ENCODE results near the gene CCDC30. TPM values are rescaled to one million over a fixed set of nuclear protein-coding genes. Genes with fewer than 3 reads are reported as not detected.
"Not testable (repeated sequence)": the region's sequence is repeated elsewhere in the genome, so short reads cannot be mapped to it uniquely, and the experiment has no call there.

The CCDC30 gene
- total RNA-seq, 1 donor from 2014 or later, result 1.2 TPM

DNA sequence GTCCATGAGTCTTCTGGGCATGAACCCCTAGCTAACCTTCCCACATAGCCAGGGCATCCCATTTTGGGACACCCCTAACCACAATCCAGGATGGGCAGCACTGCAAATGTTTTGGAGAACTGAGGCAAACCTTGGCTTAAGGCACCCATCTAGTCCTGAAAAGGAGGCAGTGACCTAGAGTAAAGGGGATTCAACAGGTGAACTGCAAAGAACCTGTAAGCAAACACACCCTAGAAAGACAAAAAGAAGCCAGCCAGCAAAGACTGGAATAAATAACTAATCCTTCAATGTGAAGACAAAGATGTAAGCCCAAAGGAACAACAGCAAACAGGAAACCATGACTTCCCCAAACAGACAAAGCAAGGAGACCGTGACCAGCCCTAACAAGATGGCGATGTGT is 138.4 kb downstream of the CCDC30 start:
- no peak for DNase-seq
- intact Hi-C loops (cut with micrococcal nuclease), result no loop called here
- ATAC-seq, result no peak

DNA sequence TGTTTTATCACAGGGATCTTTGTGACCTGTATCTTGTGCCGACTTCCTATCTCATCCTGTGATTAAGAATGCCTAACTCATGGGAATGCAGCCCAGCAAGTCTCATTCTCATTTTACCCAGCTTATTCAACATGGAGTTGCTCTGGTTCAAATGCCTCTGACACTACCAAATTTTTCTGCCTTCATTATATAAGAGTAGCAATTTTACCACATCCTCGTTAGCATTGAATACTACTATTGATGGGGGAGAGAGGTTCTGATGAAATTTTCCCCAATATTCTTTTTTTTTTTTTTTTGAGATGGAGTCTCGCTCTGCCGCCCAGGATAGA is 150.7 kb downstream of the CCDC30 start:
- no peak for DNase-seq
- intact Hi-C loops (cut with micrococcal nuclease), result no loop called here
- no peak for ATAC-seq

DNA sequence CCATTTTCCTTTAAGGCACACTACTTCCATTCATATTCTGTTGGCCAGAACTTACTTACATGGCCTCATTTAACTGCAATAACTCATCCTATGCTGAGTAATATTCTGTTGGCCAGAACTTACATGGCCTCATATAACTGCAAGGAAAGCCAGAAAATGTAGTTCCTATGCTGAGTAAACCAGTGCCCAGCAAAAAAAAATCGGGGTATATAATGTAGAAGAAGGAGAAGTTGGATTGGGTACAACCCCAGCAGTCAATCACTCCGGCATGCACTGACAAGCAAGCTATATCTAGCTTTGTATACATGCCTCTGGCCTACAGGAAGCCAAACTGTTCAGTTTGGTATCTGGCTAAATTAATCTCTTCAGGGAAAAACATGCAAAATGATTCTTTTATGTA is 155.8 kb downstream of the CCDC30 start:
- DNase-seq (no peak), ATAC-seq (no peak)
- intact Hi-C loops (cut with micrococcal nuclease), result no loop called here

DNA sequence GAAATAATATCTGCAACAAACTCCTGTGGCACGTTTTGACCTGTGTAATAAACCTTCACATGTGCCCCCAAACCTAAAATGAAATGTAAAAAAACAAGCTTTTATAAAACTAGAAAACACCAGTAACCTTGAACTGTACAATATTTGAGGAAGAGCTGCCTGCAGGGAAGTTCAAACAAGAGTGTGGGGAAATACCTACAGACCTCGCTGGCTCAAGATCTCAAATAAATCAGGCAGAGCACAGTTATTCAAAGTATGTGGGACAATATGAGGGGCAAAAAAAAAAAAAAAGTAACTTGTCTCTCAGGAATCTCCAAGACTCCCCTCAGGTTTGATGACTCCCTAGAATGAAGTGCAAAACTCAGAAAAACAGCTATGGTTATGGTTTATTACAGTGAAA is 157.2 kb downstream of the CCDC30 start:
- DNase-seq (no peak), ATAC-seq (no peak)
- intact Hi-C loops (cut with micrococcal nuclease), result no loop called here

DNA sequence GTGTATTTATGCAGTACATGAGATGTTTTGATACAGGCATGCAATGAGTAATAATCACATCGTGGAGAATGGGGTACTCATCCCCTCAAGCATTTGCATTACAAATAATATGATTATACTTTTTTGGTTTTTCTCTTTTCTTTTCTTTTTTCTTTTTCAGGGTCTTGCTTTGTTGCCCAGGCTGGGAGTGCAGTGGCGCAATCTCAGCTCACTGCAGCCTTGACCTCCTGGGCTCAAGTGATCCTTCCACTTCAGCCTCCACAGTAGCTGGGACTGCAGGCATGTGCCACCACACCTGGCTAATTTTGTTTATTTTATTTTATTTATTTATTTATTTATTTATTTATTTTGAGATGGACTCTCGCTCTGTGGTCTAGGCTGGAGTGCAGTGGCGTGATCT is 158.1 kb downstream of the CCDC30 start:
- DNase-seq; intact Hi-C loops (cut with micrococcal nuclease); ATAC-seq: not testable (repeated sequence)

DNA sequence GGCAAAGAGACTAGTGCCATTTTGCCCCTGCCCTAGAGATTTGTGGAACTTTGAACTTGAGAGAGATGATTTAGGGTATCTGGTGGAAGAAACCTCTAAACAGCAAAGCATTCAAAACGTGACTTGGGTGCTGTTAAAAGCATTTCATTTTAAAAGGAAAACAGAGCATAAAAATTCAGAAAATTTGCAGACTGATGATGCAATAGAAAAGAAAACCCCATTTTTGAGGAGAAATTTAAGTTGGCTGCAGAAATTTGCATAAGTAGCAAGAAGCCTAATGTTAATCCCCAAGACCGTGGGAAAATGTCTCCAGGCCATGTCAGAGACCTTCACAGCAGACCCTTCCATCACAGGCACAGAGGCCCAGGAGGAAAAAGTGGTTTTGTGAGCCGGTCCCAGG is 164.1 kb downstream of the CCDC30 start:
- ATAC-seq; intact Hi-C loops (cut with micrococcal nuclease); DNase-seq: not testable (repeated sequence)

DNA sequence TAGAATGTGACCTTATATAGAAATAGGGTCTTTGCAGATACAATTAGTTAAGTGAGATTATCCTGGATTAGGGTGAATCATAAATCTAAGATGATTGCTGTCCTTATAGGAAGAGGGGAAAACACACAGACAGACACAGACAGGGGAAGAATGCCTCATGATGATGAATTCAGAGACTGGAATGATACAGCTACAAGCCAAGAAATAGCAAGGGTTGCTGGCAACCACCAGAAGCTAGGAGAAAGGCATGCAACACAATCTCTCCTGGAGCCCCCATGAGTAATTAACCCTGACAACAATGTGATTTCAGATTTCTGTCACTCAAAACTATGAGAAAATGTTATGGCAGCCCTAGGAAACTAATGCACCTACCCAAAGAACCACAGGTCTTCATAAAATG is 176.0 kb downstream of the CCDC30 start:
- intact Hi-C loops (cut with micrococcal nuclease), result no loop called here
- ATAC-seq, result no peak
- DNase-seq, result no peak

DNA sequence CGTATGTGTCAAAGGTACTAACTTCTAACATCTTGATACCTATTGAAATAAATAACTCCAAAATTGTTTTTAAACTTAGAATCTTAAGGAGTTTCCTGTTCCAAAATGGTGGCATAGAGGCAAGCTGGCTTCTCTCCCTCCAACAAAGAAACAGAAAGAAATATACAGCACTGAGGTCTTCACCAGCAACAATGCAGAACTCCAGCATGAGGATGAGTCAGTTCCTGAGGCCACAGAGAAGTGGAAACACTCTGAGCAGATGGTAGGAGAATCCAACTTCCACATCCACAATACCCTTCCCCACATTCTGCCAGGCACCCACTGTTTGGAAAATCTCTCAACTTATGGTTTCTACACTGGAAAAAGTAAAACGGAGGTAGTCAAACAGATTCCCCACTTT is 183.0 kb downstream of the CCDC30 start:
- no peak for DNase-seq
- ATAC-seq, result no peak
- intact Hi-C loops (cut with micrococcal nuclease), result no loop called here

DNA sequence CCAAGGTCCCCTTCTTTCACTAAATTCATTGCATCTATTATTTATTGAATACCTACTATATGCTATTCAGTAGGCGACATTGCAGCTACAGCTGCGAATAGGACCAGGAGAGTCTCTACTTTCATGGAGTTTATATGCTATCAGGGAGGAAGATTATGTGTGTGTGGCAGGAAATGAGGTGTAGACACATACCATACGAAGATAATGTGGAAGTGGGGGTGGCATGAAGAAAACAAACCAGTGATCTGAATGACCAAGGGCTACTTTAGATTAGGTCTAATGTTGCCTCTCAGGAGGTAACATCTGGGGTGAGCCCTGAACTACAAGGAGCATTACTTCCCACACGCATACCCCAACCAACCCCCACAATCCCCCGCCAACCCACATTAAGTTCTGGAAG is 194.1 kb downstream of the CCDC30 start:
- no peak for DNase-seq
- no peak for ATAC-seq
- intact Hi-C loops (cut with micrococcal nuclease), result no loop called here

DNA sequence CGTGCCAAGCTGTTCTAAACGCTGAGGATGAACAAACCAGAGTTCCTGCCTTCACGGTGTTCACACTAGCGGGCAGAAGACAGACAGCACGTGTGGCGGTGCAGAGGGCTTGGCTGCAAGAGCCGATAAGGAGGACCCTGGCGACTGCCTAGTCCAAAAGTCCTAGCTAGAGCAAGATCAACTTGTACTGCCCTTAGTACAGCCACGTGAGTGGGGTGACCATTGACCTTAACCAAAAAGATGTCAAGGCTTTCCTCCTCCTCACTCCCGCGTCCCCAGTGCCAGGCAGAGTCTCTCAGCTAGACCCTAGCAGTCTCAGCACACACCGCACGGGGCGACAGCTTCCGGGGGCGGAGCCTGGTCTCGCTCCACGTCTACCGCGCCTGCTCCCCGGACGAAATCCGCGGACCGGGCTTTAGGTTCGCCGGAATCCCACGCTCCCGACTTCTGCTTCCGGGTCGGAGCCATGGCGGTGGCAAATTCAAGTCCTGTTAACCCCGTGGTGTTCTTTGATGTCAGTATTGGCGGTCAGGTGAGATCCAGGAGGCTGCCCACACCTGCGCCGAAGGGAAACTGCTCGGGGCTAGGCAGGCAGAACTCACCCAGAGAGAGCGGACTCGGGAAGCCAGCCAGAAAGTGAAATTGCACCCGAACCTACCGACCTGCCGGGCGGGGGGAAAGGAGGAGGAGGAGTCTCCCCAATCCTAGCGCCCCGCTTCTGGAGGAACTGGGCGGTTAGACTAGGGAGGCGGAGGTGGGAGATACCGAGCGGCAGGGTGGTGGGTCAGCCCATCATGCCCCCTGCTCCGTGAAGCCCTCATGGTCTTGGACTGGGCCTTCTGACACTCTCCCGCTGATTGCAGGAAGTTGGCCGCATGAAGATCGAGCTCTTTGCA is 195.1 kb downstream of the CCDC30 start, which contains the start of gene PPIH:
Gene PPIH, plus strand, starts transcription at position 443 of the 896 bp plus-strand sequence. Its CDS starts 24 bp downstream, at position 467.
- peak; percentile 100 for ATAC-seq
- DNase-seq, result peak; percentile 96
- intact Hi-C loops (cut with micrococcal nuclease), result no loop called here

DNA sequence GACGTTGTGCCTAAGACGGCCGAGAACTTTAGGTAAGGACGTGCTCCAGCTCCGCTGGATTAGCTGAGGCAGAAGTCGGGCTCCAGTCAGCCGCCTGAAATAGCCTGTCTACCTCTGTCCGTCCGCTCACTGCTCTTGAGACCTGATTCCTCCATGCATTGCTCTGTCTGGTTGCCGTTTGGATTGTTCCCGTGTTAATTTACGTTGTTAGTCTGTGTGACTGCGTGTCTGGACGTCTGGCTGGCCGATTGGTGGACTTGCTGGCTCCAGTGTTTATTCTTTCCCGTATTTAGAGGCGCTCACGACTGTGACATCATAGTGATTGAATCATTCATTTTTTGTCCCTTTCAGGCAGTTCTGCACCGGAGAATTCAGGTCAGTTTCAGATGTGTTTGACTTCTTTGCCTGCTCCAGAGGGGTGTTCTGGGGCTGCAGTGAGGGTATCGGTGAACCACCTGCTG is 195.8 kb downstream of the CCDC30 start:
- DNase-seq (no peak), ATAC-seq (peak; percentile 2)
- intact Hi-C loops (cut with micrococcal nuclease), result no loop called here

DNA sequence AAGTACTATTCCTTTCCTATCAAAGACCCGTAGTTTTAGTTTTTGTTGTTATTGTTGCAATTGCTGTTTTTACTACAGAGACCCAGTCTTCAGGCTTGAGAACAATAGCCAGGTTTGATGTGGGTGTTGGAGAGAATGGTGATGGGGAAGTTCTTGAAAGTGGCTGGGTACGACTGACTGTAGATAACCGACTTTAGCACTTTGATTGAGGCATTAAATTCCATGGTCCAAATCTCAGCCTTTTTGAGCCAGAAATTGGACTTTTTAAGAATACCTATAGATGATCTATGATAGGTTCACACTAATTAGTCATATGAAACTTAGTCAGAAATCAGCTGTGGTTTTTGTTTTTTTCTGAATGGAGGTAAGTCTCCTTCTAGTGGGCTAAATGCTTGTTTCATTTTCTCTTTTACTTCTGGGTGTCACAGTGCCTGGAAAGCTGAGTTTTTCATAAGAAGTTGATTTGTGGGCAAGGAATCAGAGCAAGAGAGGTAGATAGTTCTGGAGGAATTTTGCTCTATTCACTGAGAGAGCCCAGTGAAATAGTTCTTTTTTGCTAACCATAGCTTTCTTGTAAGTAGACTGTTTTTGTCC is 197.9 kb downstream of the CCDC30 start:
- intact Hi-C loops (cut with micrococcal nuclease), result no loop called here
- no peak for ATAC-seq
- no peak for DNase-seq

DNA sequence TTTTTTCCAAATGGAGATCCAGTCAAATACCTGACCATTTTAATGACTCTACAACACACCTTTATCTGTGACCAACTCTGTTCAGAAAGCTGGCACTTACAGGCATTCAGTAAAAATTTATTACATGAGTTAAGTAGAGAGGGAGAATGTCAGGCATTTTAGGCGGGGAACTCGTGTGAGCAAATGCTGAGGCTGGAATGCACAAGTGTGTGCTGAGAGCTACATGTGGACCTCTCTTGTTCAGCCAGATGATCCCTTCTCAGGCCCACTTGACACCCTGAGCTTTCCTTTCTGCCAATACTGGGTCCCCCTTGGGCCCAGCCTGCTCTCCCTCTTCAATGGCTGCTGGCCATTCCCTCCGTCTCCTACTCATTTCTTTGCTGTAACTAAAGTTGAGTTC is 206.8 kb downstream of the CCDC30 start:
- ATAC-seq (no peak), DNase-seq (no peak)
- intact Hi-C loops (cut with micrococcal nuclease), result no loop called here

DNA sequence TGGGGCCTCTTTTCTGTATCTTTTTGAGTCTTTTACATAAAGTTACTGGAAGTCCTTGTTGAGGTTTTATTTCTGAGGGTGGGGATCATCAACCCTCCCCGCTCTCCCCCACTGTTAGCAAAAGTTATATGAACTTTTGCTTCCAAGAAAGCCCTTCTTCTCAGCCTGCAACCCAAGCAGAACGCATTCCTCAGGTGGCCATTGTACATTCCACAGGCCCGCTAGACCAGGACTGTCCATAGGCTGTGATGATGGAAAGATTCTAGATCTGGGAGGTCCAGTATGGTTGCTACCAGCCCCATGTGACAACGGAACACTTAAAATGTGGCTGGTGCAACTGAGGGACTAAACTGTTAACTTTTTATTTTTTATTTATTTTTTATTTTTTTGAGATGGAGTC is 207.3 kb downstream of the CCDC30 start:
- intact Hi-C loops (cut with micrococcal nuclease), result no loop called here
- ATAC-seq (no peak), DNase-seq (no peak)

DNA sequence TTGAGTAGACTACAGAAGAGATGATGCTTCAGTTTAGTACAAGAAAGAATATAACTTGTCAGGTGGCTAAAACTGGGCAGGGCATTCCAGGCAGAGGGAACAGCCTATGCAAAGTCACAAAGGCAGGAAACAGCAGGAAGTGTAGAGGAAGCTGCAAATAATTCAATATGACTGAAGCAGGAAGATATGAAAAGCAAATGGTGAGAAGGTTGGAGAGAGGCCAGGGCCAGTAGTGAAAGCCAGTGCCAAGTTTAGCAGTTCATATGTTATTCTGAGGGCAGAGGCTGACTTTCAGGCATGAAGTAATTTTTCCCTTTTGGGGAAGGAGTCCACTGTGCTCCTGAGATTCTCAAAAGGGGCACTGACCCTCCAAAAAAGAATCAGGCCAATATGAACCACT is 211.1 kb downstream of the CCDC30 start:
- intact Hi-C loops (cut with micrococcal nuclease), result no loop called here
- peak; percentile 75 for ATAC-seq
- no peak for DNase-seq

DNA sequence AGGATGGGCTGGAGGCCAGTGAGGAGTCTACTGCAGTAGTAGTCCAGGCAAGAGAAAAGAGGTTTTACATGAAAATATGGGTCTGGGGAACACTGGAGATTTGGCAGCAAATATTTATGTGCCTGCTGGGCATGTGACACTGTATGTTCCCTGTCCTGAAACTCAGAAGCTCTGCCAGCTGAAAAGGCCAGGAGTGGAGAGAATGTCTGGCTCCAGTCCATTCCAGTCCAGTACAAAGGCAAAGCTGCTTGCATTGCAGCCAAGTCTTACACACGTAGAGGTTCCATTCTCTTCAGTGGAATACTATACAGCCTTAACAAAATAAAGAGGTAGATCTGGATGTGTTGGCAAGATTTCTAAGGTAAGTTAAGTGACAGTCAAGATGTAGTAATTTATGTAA is 211.6 kb downstream of the CCDC30 start:
- intact Hi-C loops (cut with micrococcal nuclease), result no loop called here
- ATAC-seq (peak; percentile 92), DNase-seq (peak; percentile 32)

DNA sequence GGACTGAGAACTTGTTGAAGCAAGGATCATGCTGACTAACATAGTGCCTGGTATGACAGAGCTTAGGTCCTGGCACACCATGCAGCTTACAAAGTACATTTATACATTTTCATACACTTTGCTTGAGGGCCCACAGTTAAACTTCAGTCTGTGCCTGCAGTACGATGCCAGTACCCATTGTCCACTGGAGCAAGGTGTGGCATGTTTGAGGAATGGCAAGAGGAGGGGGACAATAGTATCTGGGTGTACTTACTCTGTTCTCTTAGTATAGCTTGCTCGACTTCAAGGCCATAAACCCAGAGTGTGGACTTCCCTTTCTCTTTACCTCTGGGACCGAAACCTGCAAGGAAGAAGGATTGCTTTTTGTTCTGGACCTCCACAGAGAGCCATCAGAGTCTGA is 212.4 kb downstream of the CCDC30 start:
- DNase-seq, result no peak
- intact Hi-C loops (cut with micrococcal nuclease), result no loop called here
- ATAC-seq, result no peak

DNA sequence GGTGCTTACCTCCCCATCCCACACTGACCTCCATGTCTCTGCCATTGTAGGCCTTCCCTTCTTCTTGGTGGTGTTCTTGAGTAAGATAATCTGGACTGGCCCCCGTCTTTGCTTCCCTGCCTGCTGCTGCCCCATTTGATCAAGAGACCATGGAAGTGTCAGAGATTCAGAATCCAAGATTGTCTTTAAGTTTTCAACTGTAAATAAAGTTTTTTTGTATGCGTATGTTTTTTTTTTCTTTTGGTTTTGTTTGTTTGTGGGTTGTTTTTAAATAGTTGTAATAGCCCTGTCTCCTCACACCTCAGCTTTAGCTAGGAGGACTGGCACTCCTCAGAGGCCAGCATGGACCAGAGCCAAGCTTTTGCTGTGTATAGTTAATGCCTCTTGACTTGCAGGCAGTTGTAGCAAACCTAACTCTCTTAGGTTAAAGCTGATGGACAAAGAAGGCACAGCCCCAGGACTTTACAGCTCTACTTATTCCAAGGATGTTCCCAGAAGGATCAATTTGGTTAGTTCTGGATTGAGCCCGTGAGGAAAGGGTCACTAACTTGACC is 213.5 kb downstream of the CCDC30 start:
- ATAC-seq (peak; percentile 52), DNase-seq (peak; percentile 66)
- intact Hi-C loops (cut with micrococcal nuclease), result no loop called here

DNA sequence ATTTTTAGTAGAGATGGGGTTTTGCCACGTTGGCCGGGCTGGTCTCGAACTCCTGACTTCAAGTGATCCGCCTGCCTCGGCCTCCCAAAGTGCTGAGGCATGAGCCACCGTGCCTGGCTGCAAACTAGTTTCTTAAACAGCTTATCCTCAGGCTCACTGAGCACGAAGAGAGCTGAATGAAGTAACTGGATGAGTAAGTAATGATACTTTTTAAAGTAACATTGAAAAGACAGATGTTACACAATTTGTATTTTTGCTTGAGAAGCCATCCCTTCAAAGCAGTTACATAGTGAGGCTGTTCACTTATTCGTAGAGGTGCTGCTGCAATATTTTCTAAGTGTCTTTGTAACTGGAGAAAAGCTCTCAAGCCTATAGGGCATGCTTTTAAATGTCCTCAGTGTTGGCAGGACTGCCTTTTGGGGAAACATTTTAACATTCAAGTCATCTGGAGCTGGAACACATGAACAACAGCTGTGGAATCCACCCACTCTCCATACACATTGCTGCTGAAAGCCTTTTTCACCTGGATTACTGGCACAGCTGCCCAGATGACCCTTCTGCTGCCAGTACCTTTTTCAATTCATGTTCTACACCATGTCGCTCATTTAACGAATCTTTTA is 216.4 kb downstream of the CCDC30 start:
- intact Hi-C loops (cut with micrococcal nuclease), result no loop called here
- ATAC-seq, result no peak
- no peak for DNase-seq

DNA sequence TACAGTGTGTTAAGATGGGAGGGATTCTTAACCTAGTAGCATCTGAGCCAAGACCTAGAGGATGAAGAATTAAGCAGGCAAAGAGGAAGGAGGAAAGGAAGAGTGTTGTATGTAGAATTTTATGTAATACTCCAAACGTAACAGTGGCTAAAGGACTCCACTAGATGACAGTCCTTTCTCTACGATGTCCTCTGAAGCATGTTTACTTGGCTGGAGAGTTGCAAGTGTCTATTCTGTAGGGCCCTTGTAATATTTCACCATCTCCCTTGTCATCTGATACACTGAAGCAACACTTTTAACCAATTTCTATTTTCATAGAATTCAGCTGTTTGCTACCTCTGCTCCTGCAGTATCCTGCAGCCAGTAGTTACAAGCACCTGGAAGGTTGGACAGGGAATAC is 217.0 kb downstream of the CCDC30 start:
- no peak for ATAC-seq
- intact Hi-C loops (cut with micrococcal nuclease), result no loop called here
- DNase-seq, result no peak

All from left ventricle myocardium superior (tissue), 1 donor.